GM15510 (cell line): Measurements from ENCODE around the gene ARHGAP22.

Source experiments
- POLR2A ChIP-seq: IDR thresholded peaks from 3 replicates; pipeline ENCODE4 v1.6.1; 2011; ENCODE audit warnings: borderline replicate concordance; ENCODE audit not compliant: insufficient read length; ENCODE audit errors: extremely low read depth

Gene ARHGAP22

DNA sequence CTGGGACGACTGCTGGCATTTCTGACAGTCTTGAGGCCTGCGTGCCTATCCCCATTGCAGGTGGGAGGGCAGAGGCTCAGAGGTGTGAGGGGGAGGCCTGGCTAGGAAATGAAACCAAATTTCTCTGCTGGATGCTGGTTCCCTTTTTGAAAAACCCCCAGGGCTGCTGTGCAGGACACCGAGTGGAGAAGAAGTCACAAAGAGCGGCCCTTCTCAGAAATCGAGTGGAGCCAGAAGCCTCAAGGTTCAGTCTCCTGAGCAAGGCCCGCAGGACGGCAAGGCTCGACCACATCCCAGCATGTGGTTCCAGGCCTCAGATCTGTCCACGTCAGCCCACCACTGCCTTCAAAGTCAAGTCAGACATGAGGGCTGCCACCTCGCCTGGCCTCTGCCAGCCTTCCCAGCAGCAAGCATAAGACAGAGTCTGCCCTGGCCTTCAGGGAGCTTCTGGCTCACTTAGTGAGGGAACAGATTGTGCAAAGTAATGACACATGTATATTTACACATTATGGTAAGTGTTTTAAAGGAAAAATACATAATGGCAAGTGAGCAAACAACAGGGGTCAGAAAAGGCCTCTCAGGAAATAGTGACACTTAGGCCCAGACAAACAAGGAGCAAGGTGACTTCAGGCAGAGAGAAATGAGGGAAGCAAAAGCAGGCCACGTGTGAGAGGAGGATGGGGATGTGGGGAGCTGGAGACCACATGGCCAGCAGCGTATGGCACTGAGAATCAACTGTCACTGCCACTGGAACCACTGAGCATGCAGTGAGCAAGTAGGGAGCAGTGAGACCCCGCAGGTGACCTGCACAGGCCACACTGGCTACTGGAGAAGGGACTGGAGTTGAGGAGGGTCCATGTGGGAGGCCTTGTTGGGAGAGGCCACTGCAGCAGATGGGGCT, 86.7 kb downstream of the ARHGAP22 start:
- TF ChIP-seq POLR2A = no peak

DNA sequence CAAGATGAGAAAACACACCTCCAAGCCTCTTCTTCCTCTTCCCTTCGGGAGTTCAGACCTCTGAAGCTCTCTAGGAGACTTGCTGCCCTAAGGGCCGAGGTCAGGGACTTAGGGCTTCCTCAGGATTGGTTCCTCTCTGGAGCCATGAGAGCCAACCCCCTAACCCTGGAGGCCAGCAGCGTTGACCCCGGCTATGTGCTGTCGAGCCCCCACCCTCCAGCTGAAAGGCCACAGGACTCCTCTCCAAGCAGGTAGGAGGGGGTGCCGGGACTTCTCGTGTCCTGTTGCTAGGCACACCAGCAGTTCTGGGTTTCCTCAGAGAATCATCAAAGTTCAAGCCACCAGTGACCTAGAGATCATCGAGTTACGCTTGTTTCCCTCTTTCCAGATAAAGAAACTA, 87.4 kb downstream of the ARHGAP22 start:
- TF ChIP-seq POLR2A = no peak

DNA sequence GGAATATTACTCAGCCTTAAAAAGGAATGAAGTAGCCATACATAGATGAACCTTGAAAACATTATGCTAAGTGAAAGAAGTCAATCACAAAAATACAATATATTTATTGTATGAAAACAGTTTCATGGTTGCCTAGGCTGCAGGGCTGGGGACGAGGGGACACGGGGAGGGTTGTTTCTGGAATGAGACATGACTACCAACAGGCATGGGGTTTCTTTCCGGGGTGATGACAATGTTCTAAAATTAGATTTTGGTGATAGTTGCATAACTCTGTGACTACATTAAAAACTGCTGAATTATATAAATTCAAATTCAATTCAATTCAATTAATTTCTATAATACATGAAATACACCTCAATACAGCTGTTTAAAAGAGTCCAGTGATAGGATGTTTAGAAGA, 88.0 kb downstream of the ARHGAP22 start:
- TF ChIP-seq POLR2A = no peak

DNA sequence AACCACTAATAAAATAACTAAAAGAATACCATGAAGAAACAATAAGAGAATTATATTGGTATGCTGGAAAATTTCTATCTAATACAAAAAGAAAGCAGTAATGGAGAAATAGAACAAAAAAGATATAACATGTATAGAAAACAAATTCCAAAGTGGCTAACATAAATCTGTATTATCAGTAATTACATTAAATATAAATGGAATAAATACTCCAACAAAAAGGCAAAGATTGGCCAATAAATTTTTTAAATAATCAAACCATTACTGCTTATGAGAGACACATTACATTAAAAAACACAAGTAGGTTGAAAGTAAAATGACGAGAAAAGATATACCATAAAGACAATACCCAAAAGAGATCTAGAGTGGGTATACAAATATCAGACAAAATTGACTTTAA, 90.0 kb downstream of the ARHGAP22 start:
- no peak for TF ChIP-seq POLR2A

DNA sequence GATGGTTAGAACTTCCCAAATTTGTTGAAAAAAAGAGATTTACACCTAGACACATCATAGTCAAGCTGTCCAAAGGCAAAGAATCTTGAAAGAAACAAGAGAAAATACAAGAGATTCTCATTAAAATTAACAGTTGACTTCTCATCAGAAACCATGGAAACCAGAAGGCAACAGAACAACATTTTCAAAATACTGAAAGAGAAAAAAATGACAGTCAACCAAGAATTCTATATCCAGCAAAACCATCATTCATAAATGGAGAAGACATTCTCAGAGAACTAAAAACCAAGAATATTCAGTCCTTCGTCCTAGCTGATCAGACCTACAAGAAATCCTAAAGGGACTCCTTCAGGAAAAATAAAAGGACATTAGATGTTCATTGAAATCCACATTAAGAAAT, 90.6 kb downstream of the ARHGAP22 start:
- TF ChIP-seq POLR2A = no peak

DNA sequence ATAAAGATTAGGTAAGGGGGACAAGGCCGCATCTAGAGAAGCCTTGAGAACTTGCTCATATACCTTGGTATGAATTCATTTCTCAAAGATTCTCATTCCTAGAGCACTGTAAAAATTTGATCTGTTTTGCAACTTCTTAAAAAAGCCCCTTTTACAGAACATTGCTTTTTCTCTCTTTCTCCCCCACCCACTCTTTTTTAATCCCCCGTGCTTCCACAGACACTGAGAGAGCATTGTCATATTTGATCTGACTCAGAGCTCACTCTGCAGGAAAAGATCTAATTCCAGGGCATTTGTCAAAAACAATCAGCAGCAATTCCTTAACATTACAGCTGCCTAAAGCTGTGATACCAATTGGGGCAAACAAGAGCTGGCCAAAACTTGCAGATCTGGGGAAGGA, 92.0 kb downstream of the ARHGAP22 start:
- no peak for TF ChIP-seq POLR2A

GRCh38 chr10:48511875-48512231, 93.0 kb downstream of the ARHGAP22 start:
- TF ChIP-seq POLR2A = no peak

GRCh38 chr10:48511066-48511874, 93.6 kb downstream of the ARHGAP22 start:
- TF ChIP-seq POLR2A = no peak

DNA sequence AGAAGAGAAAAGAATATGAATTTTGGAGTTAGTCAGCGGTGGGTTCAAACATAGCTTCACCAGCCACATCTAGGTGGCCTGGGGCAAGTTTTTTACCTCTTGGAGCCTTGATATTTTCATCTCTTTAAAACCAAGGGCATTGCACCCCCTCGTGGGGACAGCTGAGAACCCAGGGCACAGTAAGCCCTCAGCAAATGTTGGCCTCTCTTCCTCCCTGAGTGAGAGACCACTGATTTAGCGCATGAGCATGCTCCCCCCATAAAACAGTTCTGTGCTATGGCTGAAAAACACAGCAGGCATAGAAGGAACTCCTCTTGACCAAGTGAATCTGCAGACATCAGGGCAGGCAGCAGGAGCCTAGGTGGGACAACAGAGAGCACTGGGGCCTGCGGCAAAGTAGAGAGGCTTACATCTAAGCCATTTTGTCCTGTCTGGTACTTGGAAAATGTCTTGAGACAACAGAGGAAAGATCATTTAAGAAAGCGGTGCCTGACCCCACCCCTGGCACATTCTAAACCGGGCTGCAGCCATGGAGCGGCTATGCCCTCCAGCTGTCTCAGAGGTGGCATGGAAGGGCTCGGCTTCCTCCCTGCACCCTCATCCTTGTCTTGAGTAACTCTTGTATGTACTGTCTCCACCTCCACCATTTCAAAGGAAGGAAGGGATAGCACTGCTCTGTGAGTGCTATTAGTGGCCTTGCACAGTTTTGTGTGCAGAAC, 94.7 kb downstream of the ARHGAP22 start:
- no peak for TF ChIP-seq POLR2A

GRCh38 chr10:48508791-48509772, 95.8 kb downstream of the ARHGAP22 start:
- no peak for TF ChIP-seq POLR2A

- TF ChIP-seq POLR2A = no peak
Measured at GRCh38 chr10:48507933-48508790, 96.7 kb downstream of the ARHGAP22 start.

DNA sequence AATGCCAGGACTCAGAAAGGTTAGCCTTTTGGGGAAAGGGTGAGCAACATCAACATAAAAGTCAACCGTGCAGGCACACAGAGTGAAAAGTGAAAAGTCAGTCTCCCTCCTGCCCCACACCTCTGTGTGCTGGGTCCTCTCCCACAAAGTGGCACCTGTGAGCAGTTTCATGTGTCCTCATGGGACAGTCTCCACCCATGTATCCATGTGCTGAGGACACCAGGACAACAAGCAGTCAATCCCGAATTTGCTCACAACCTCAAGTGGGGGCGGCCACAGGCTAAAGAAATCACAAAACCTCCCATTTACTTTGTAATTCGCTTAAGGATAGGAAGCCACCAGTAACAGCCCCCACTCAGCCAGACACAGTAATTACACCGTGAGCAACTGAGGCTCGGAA, 97.4 kb downstream of the ARHGAP22 start:
- no peak for TF ChIP-seq POLR2A
